ENCODE measurements around the gene CD200. TPM values are rescaled to one million over a fixed set of nuclear protein-coding genes. Genes with fewer than 3 reads are reported as not detected.

The CD200 gene
- total RNA-seq, 1 donor from 2014 or later: 3.9 TPM

- Histone ChIP-seq H3K4me3 (no peak overlapping the region), H3K4me1 (peaks cover 18% of the 10 kb centered on the region), H3K36me3 (no peaks in the 10 kb centered on the region), H3K27me3 (no peaks in the 10 kb centered on the region), H3K27ac (no peak overlapping the region), H3K9me3 (no peaks in the 10 kb centered on the region)
- DNase-seq (ENCODE audit: extremely low spot score in 2 of 2): no peak
- no peak for TF ChIP-seq POLR2A (IDR thresholded peaks at IDR 0.05)
- TF ChIP-seq CTCF (IDR thresholded peaks at IDR 0.05): no peak
- TF ChIP-seq POLR2AphosphoS5 (IDR thresholded peaks at IDR 0.05; ENCODE audit: insufficient read depth in 1 of 2, low read depth in 1 of 2): no peak
- intact Hi-C loops (cut with DNase I): no loop called here
Observed at GRCh38 chr3:112392393-112393359, 59.7 kb downstream of the CD200 start.

- Histone ChIP-seq H3K4me1 (peaks cover 18% of the 10 kb centered on the region), H3K27me3 (no peaks in the 10 kb centered on the region), H3K36me3 (no peaks in the 10 kb centered on the region), H3K9me3 (no peaks in the 10 kb centered on the region), H3K4me3 (no peak overlapping the region), H3K27ac (no peak overlapping the region)
- no peak for DNase-seq (ENCODE audit: extremely low spot score in 2 of 2)
- intact Hi-C loops (cut with DNase I): no loop called here
- TF ChIP-seq CTCF (IDR thresholded peaks at IDR 0.05) (no peak), POLR2AphosphoS5 (IDR thresholded peaks at IDR 0.05; ENCODE audit: insufficient read depth in 1 of 2, low read depth in 1 of 2) (no peak), POLR2A (IDR thresholded peaks at IDR 0.05) (no peak)
Observed at GRCh38 chr3:112393360-112393728, 60.4 kb downstream of the CD200 start.

GRCh38 chr3:112394003-112394640, 61.2 kb downstream of the CD200 start:
- H3K4me1 ChIP-seq: peaks cover 18% of the 10 kb centered on the region
- H3K9me3 ChIP-seq: no peaks in the 10 kb centered on the region
- intact Hi-C loops (cut with DNase I): no loop called here
- TF ChIP-seq CTCF (IDR thresholded peaks at IDR 0.05) (no peak), POLR2AphosphoS5 (IDR thresholded peaks at IDR 0.05; ENCODE audit: insufficient read depth in 1 of 2, low read depth in 1 of 2) (no peak), POLR2A (IDR thresholded peaks at IDR 0.05) (no peak)
- no peak overlapping the region for H3K27ac ChIP-seq
- H3K4me3 ChIP-seq: no peak overlapping the region
- no peaks in the 10 kb centered on the region for H3K27me3 ChIP-seq
- H3K36me3 ChIP-seq: no peaks in the 10 kb centered on the region
- no peak for DNase-seq (ENCODE audit: extremely low spot score in 2 of 2)

- Histone ChIP-seq H3K36me3 (no peaks in the 10 kb centered on the region), H3K4me1 (peaks cover 18% of the 10 kb centered on the region), H3K4me3 (no peak overlapping the region), H3K27ac (peak overlapping the region; percentile 13), H3K27me3 (no peaks in the 10 kb centered on the region), H3K9me3 (no peaks in the 10 kb centered on the region)
- TF ChIP-seq POLR2A (IDR thresholded peaks at IDR 0.05): no peak
- no peak for TF ChIP-seq POLR2AphosphoS5 (IDR thresholded peaks at IDR 0.05; ENCODE audit: insufficient read depth in 1 of 2, low read depth in 1 of 2)
- no peak for TF ChIP-seq CTCF (IDR thresholded peaks at IDR 0.05)
- no peak for DNase-seq (ENCODE audit: extremely low spot score in 2 of 2)
- intact Hi-C loops (cut with DNase I): no loop called here
Observed at GRCh38 chr3:112395181-112395895, 62.4 kb downstream of the CD200 start.

All from vagina (tissue), 2 donors.